ENCODE data around the gene SMIM10.

SMIM10 gene

GRCh38 chrX:134971926-134972325, 18.9 kb upstream of the SMIM10 start:
- H3K27ac ChIP-seq (ENCODE audit: low read length): no peak overlapping the region

DNA sequence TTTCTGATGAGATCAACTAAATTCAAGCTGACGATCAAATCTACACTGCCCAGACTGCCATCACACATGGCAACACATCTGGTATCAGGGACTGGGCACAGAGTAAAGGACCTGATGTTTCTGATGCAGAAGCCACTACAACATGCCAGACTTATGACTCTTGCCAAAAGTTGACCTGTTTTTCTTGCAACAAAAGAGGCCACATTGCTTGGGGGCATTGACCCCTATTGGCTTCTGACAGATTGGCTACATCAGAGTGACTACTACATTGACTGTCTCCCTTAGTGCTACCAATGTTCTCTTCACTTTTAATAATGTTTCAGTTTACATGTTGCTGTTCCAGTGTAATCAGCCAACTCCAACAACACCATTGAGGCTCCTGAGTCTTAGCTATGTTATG, 15.3 kb upstream of the SMIM10 start:
- Histone ChIP-seq H4K20me1 (ENCODE audit: insufficient read depth, low read length) (no peaks in the 10 kb centered on the region), H2AFZ (ENCODE audit: low read depth, low read length) (no peak overlapping the region), H3K4me3 (ENCODE audit: low read depth in 1 of 2, low read length in 2 of 2) (no peak overlapping the region), H3K27me3 (ENCODE audit: insufficient read depth, low read length, poor library complexity) (no peaks in the 10 kb centered on the region), H3K9me3 (ENCODE audit: insufficient read depth, low read length, severe bottlenecking) (no peaks in the 10 kb centered on the region), H3K4me1 (ENCODE audit: insufficient read depth, low read length) (no peaks in the 10 kb centered on the region), H3K27ac (ENCODE audit: low read length) (no peak overlapping the region), H3K9ac (ENCODE audit: low read depth, low read length) (no peak overlapping the region), H3K36me3 (ENCODE audit: insufficient read depth, low read length) (no peaks in the 10 kb centered on the region), H3K79me2 (ENCODE audit: insufficient read depth, low read length) (no peaks in the 10 kb centered on the region), H3K4me2 (ENCODE audit: insufficient read depth, low read length) (no peak overlapping the region)
- no peak for ATAC-seq (ENCODE audit: insufficient read depth, low read depth)
- no peak for DNase-seq
- TF ChIP-seq CTCF (IDR thresholded peaks at IDR 0.05; ENCODE audit: borderline replicate concordance, extremely low read depth, low read length, poor library complexity, severe bottlenecking) (no peak), EZH2 (IDR thresholded peaks at IDR 0.05; ENCODE audit: borderline replicate concordance, low read depth, low read length, severe bottlenecking) (no peak)

More at GRCh38 chrX:134971926-134972325, 18.9 kb upstream of the SMIM10 start:
- no peak for TF ChIP-seq CTCF (IDR thresholded peaks at IDR 0.05; ENCODE audit: borderline replicate concordance, extremely low read depth, low read length, poor library complexity, severe bottlenecking)
- no peaks in the 10 kb centered on the region for H3K9me3 ChIP-seq (ENCODE audit: insufficient read depth, low read length, severe bottlenecking)
- no peaks in the 10 kb centered on the region for H3K79me2 ChIP-seq (ENCODE audit: insufficient read depth, low read length)
- no peaks in the 10 kb centered on the region for H3K27me3 ChIP-seq (ENCODE audit: insufficient read depth, low read length, poor library complexity)
- ATAC-seq (ENCODE audit: insufficient read depth, low read depth) (no peak), DNase-seq (no peak)
- H3K4me2 ChIP-seq (ENCODE audit: insufficient read depth, low read length): no peak overlapping the region
- H3K4me3 ChIP-seq (ENCODE audit: low read depth in 1 of 2, low read length in 2 of 2): no peak overlapping the region
- H3K4me1 ChIP-seq (ENCODE audit: insufficient read depth, low read length): no peaks in the 10 kb centered on the region
- no peaks in the 10 kb centered on the region for H4K20me1 ChIP-seq (ENCODE audit: insufficient read depth, low read length)
- no peak overlapping the region for H3K9ac ChIP-seq (ENCODE audit: low read depth, low read length)
- no peaks in the 10 kb centered on the region for H3K36me3 ChIP-seq (ENCODE audit: insufficient read depth, low read length)
- H2AFZ ChIP-seq (ENCODE audit: low read depth, low read length): no peak overlapping the region

DNA sequence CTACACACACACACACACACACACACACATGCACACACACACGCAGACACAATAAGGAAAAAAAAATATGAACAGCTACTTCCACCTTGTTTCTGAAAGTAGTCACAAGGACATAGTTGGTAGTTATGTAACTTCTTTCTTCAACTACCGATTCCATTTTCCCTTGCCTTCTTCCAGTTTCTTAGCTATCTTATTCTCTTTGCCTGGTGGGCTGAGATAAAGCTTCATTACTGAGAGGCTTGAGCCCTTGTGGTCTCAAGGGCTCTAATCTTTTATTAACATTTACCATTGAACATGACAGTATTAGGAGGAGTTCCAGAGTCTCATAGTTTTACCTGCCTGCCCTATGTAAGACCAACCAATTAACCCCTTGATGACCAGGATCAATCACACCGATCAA, 8.9 kb upstream of the SMIM10 start:
- DNase-seq (no peak), ATAC-seq (ENCODE audit: insufficient read depth, low read depth) (no peak)
- Histone ChIP-seq H3K4me1 (ENCODE audit: insufficient read depth, low read length) (no peaks in the 10 kb centered on the region), H3K27ac (ENCODE audit: low read length) (no peak overlapping the region), H4K20me1 (ENCODE audit: insufficient read depth, low read length) (no peaks in the 10 kb centered on the region), H3K9me3 (ENCODE audit: insufficient read depth, low read length, severe bottlenecking) (no peaks in the 10 kb centered on the region), H3K27me3 (ENCODE audit: insufficient read depth, low read length, poor library complexity) (no peaks in the 10 kb centered on the region), H3K4me2 (ENCODE audit: insufficient read depth, low read length) (no peak overlapping the region), H3K36me3 (ENCODE audit: insufficient read depth, low read length) (no peaks in the 10 kb centered on the region), H3K79me2 (ENCODE audit: insufficient read depth, low read length) (no peaks in the 10 kb centered on the region), H3K9ac (ENCODE audit: low read depth, low read length) (no peak overlapping the region), H2AFZ (ENCODE audit: low read depth, low read length) (no peak overlapping the region), H3K4me3 (ENCODE audit: low read depth in 1 of 2, low read length in 2 of 2) (no peak overlapping the region)
- no peak for TF ChIP-seq EZH2 (IDR thresholded peaks at IDR 0.05; ENCODE audit: borderline replicate concordance, low read depth, low read length, severe bottlenecking)
- no peak for TF ChIP-seq CTCF (IDR thresholded peaks at IDR 0.05; ENCODE audit: borderline replicate concordance, extremely low read depth, low read length, poor library complexity, severe bottlenecking)

GRCh38 chrX:134982748-134983147, 8.0 kb upstream of the SMIM10 start:
- Histone ChIP-seq H3K9ac (ENCODE audit: low read depth, low read length) (no peak overlapping the region), H3K36me3 (ENCODE audit: insufficient read depth, low read length) (no peaks in the 10 kb centered on the region), H3K27ac (ENCODE audit: low read length) (no peak overlapping the region), H3K4me1 (ENCODE audit: insufficient read depth, low read length) (no peaks in the 10 kb centered on the region), H3K79me2 (ENCODE audit: insufficient read depth, low read length) (no peaks in the 10 kb centered on the region), H3K27me3 (ENCODE audit: insufficient read depth, low read length, poor library complexity) (no peaks in the 10 kb centered on the region), H3K9me3 (ENCODE audit: insufficient read depth, low read length, severe bottlenecking) (no peaks in the 10 kb centered on the region), H3K4me2 (ENCODE audit: insufficient read depth, low read length) (no peak overlapping the region), H2AFZ (ENCODE audit: low read depth, low read length) (no peak overlapping the region), H4K20me1 (ENCODE audit: insufficient read depth, low read length) (no peaks in the 10 kb centered on the region), H3K4me3 (ENCODE audit: low read depth in 1 of 2, low read length in 2 of 2) (no peak overlapping the region)
- TF ChIP-seq EZH2 (IDR thresholded peaks at IDR 0.05; ENCODE audit: borderline replicate concordance, low read depth, low read length, severe bottlenecking) (no peak), CTCF (IDR thresholded peaks at IDR 0.05; ENCODE audit: borderline replicate concordance, extremely low read depth, low read length, poor library complexity, severe bottlenecking) (no peak)
- ATAC-seq (ENCODE audit: insufficient read depth, low read depth) (no peak), DNase-seq (no peak)
